Psoas muscle (tissue), 8 donors: ENCODE data around the gene ZNF146. TPM values are rescaled to one million over a fixed set of nuclear protein-coding genes. Genes with fewer than 3 reads are reported as not detected.
A peak's percentile ranks its signal among the peaks of the same experiment; 100 is the strongest.

Experiments used
- ATAC-seq, 4 donors: fragments of 200-7000 bp; cut with Tn5 transposase; one replicate each; pipeline ENCODE4 v1.9.1; 2020; ENCODE audit warnings: moderate library complexity in 3 of 4, mild to moderate bottlenecking in 2 of 4
- DNase-seq, 2 donors: peaks; one replicate each; pipeline ENCODE4 v3.0.0-alpha.2; 2020
- H3K27ac ChIP-seq: fragments of 200-600 bp; one replicate; pipeline ENCODE4 v1.8.0; 2022
- H3K27me3 ChIP-seq, 3 donors: fragments of 200-600 bp in 1 of 3; one replicate each; pipeline versions ENCODE4 v1.6.1 to v1.8.0; 2013 to 2022; ENCODE audit warnings: low read length in 2 of 3, mild to moderate bottlenecking in 2 of 3, moderate library complexity in 1 of 3; ENCODE audit not compliant: insufficient read depth in 3 of 3
- H3K36me3 ChIP-seq, 2 donors: fragments of 200-600 bp in 1 of 2; one replicate each; pipeline versions ENCODE4 v1.6.1 to v1.8.0; 2013 to 2022; ENCODE audit warnings: low read depth in 1 of 2, mild to moderate bottlenecking in 1 of 2, moderate library complexity in 1 of 2; ENCODE audit not compliant: insufficient read depth in 1 of 2
- H3K4me1 ChIP-seq: fragments of 200-600 bp; one replicate; pipeline ENCODE4 v1.8.0; 2022
- H3K4me3 ChIP-seq: fragments of 200-600 bp; one replicate; pipeline ENCODE4 v1.8.0; 2022; ENCODE audit warnings: mild to moderate bottlenecking
- H3K9me3 ChIP-seq: fragments of 200-600 bp; one replicate; pipeline ENCODE4 v1.8.0; 2022
- CTCF ChIP-seq: fragments of 200-600 bp; IDR thresholded peaks from one replicate; pipeline ENCODE4 v1.8.0; 2022; ENCODE audit warnings: antibody characterized with exemption
- WGBS, 3 donors: extraction: QIAGEN DNeasy Blood & Tissue Kit; methylation state at CpG; one replicate each; pipeline versions ENCODE4 v1.1.6 to v1.1.7; 2013; 5-methylcytosine and 5-hydroxymethylcytosine counted together
- intact Hi-C, 2 donors: fragments of 100-400 bp; cut with DNase I; formaldehyde crosslinking; loops; one replicate each; pipeline versions ENCODE4 v1.11.0 to v1.14.2; 2022
- polyA plus RNA-seq, 3 donors: library from polyadenylated mRNA; stranded (reverse); fragments of 200-250 nt; gene quantifications; one replicate each; pipeline ENCODE4 v1.2.3, GENCODE V29; 2013
- total RNA-seq, 4 donors: library from RNA; stranded (reverse); fragmentation: NEBNext Ultra II Directional in 2 of 4; extraction: Animal tissue kit (Norgen Biotek cat#: 25700) in 2 of 4; gene quantifications; one replicate each; pipeline versions ENCODE4 v1.2.1 to v1.2.4, GENCODE V29; 2021 to 2023
- donor health status: healthy with polysubstance abuse.
- donor health status: DM: no; HTN: no; CAD: no; lungs with moderate emphysema.
- donor health status: Bipolar disorder and iron deficiency.
- donor health status: healthy.
- donor health status: DM: yes; HTN: yes; CAD: no.
- donor health status: DM: no; HTN: no; CAD: no.
- donor health status: DM: no; HTN: no; CAD: no.
- donor health status: DM: yes; HTN: yes; CAD: no.

ZNF146 gene
- total and polyA plus RNA-seq, 7 donors, result 30.5 to 114 (median 65.5) TPM

GRCh38 chr19:36245210-36246005 is 30.5 kb downstream of the ZNF146 start:
- H3K9me3 ChIP-seq, result no peaks in the 10 kb centered on the region
- 1 to 3% (median 2%) methylated on average over 50 to 63 of the region's 63 CpGs for WGBS, 3 donors
- DNase-seq (no peak), ATAC-seq (peak in 2 of 4 donors; percentile 26 to 27)
- H3K27me3 ChIP-seq, result peaks cover 0 to 16% (median 9%) of the 10 kb centered on the region in 3 donors
- intact Hi-C loops, result no loop called here
- H3K36me3 ChIP-seq, result no peaks in the 10 kb centered on the region
- H3K4me1 ChIP-seq, result peaks cover 6% of the 10 kb centered on the region
- H3K4me3 ChIP-seq, result peak overlapping the region; percentile 55
- no peak overlapping the region for H3K27ac ChIP-seq
- no peak for TF ChIP-seq CTCF

GRCh38 chr19:36246006-36246481 is 31.1 kb downstream of the ZNF146 start:
- no peaks in the 10 kb centered on the region for H3K36me3 ChIP-seq
- H3K4me3 ChIP-seq, result peak overlapping the region; percentile 55
- H3K27ac ChIP-seq, result no peak overlapping the region
- H3K9me3 ChIP-seq, result no peaks in the 10 kb centered on the region
- intact Hi-C loops, result no loop called here
- peaks cover 6% of the 10 kb centered on the region for H3K4me1 ChIP-seq
- H3K27me3 ChIP-seq, result peaks cover 0 to 16% (median 9%) of the 10 kb centered on the region in 3 donors
- 16 to 22% (median 17%) methylated on average over 26 to 29 of the region's 29 CpGs for WGBS, 3 donors
- no peak for TF ChIP-seq CTCF
- ATAC-seq, result peak in 2 of 4 donors; percentile 16 to 30
- DNase-seq, result no peak

- DNase-seq, result no peak
- Histone ChIP-seq H3K9me3 (peaks cover 3% of the 10 kb centered on the region), H3K4me3 (no peak overlapping the region), H3K27me3 (peaks cover 0 to 11% (median 0%) of the 10 kb centered on the region in 3 donors), H3K27ac (no peak overlapping the region), H3K36me3 (no peaks in the 10 kb centered on the region), H3K4me1 (no peaks in the 10 kb centered on the region)
- 74 to 88% (median 87%) methylated on average over 1 of the region's 1 CpG for WGBS, 3 donors
- TF ChIP-seq CTCF, result no peak
- ATAC-seq, result no peak
- intact Hi-C loops, result no loop called here
Observed at GRCh38 chr19:36252047-36252446, 37.1 kb downstream of the ZNF146 start.

GRCh38 chr19:36254848-36255247 is 39.9 kb downstream of the ZNF146 start:
- no peak for TF ChIP-seq CTCF
- intact Hi-C loops, result no loop called here
- H3K4me3 ChIP-seq, result no peak overlapping the region
- no peak overlapping the region for H3K27ac ChIP-seq
- no peak for DNase-seq
- no peaks in the 10 kb centered on the region for H3K4me1 ChIP-seq
- 83 to 96% (median 94%) methylated on average over 11 of the region's 11 CpGs for WGBS, 3 donors
- ATAC-seq, result no peak
- peaks cover 3% of the 10 kb centered on the region for H3K9me3 ChIP-seq
- no peaks in the 10 kb centered on the region for H3K36me3 ChIP-seq
- H3K27me3 ChIP-seq, result peaks cover 0 to 7% (median 2%) of the 10 kb centered on the region in 3 donors
